GM19395 (cell line): ENCODE measurements around the gene LPCAT3.

Source experiments
- ATAC-seq: cut with Tn5 transposase; IDR thresholded peaks from one replicate; pipeline ENCODE4 v1.9.1; 2021; ENCODE audit warnings: mild to moderate bottlenecking, moderate library complexity; ENCODE audit not compliant: unreplicated experiment

Gene LPCAT3

GRCh38 chr12:7001921-7002591 is 16.2 kb downstream of the LPCAT3 start:
- no peak for ATAC-seq

GRCh38 chr12:6998715-6999451 is 19.4 kb downstream of the LPCAT3 start:
- ATAC-seq: no peak

DNA sequence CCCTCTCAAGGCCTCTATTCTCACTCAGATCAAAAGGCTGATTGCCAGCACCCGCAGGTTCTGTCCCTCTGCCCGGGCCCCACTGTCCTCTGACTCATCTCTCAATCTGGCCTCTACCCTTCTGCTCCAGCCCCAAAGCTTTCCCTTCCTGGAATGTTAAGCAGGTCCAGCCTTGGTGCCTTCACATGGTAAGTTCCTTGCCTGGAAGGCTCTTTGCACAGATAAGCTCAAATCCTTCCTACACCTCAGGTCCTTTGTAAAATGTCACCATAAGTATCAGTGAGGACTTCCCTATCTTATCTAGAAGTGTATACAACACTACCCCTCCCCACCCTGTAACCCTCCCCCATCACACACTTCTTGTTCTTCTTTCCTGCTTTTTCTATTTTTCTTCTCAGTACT is 22.2 kb downstream of the LPCAT3 start:
- ATAC-seq: no peak

DNA sequence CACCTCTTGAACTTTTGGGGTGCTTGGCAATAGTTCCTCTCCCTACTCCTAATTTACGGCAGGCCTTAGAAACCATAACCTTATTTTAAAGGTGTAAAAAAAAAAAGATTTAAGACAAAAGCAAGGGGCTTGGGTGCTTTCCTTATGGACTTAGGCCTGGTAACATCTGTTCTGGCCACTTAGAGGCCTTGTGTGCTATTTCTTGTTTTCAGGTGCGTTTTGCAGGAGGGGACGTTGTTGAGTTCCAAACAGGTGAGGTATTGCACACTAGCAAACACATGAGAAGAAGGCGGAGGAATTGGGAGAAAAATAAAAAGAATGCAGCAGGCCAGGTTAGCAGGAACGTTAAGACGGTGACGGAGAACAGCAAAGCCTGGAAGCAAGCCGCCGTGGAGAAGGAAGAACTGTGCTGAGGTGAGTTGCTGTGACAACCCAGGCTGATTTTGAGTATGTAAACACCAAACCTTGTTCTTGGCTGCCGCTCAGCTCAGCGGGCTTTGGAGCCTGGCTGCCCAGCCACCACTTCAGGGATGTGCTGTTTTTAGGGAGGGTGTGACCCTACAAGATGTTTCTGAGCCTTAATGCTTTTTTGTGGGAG is 30.2 kb downstream of the LPCAT3 start:
- no peak for ATAC-seq

GRCh38 chr12:6982532-6982931 is 35.7 kb downstream of the LPCAT3 start:
- ATAC-seq: no peak

- no peak for ATAC-seq
These were observed 36.9 kb downstream of the LPCAT3 start for GRCh38 chr12:6981152-6982052.

DNA sequence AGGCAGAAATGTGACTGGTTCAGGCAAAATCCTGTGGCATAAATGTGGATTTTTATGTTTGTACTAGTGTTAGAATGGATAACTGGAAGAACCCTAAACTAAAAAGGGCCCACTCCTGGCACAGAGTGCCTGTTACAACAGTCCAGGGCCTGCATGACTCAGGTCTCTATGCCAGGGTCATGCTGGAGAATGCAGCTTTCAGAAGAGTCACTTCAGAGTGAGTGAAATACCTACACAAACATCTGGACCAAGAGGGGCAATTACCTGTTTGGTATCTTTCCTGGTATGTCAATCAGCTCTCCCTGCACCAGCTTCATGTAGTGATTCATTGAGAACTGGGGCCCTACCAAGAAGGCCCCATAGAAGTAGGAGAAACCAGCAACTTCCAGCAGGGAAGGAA is 37.5 kb downstream of the LPCAT3 start:
- no peak for ATAC-seq

DNA sequence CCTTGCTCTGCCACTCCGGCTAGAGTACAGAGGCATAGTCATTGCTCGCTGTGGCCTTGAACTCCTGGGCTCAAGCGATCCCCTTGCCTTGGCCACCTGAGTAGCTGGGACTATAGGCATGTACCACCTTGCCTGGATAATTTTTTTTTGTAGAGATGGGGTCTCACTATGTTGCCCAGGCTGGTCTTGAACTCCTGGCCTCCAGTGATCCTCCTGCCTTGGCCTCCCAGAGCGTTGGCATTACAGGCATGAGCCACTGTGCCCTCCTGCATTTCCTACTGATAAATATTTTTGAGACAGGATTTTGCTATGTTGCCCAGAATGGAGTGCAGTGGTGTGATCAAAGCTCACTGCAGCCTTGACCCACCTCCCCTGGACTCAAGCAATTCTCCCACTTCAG is 38.2 kb downstream of the LPCAT3 start:
- no peak for ATAC-seq

DNA sequence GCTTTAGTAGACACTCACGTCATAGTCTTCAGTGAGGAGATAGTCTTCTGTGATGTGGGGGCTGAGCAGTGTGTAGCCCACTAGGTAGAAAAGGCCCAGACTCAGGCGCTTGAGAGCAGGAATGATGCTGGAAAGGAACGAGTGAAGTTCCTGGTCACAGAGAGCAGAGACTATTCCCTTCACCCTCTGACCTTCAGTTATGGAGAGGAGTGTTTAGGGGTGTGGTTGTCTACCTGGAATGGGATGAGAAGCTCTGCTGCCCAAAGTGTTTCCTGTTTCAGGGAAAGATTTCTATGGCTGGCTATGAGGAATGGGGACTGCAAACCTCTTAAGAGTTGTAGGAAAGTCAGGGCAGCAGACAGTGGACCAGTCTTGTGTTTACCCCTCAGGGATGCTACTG is 38.8 kb downstream of the LPCAT3 start:
- ATAC-seq: no peak

DNA sequence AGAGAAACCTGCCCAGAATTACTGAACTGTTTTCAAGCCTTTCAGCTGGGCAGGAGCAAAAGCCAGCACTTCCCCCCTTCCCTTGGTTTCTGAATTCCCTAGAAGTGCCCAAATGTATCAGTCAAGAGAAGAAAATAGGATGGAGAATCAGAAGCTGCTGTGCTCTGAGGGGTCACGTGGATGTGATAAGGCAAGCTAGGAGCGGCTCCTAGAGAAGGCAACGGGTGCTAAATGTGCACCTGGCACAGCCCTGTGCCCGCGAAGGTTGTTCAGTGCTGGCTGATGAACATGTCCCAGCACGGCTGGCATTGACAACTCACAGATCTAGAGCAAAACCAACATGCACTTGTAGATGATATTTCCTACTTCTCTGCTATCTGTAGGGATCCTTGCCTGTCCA is 39.3 kb downstream of the LPCAT3 start:
- no peak for ATAC-seq

GRCh38 chr12:6978611-6979011 is 39.7 kb downstream of the LPCAT3 start:
- ATAC-seq: no peak

DNA sequence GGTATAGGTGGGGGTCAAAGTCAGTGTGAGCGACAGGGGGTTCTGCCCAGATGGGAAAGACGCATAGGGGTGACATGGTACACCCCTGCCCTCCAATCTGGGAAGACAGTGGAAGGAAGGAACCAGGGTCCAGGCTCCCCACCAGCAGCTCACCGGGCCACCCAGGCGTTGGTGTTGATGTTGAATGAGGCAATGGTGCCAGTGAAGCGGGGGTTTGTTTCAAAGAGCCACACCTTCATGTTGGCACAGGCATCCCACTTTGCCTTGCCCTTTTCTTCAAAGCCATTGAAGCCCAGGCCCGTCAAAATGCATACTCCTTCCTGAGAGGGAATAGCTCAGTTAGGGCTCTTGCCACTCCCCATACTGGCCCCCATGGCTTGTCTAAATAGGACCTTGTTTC is 40.1 kb downstream of the LPCAT3 start:
- ATAC-seq: no peak

DNA sequence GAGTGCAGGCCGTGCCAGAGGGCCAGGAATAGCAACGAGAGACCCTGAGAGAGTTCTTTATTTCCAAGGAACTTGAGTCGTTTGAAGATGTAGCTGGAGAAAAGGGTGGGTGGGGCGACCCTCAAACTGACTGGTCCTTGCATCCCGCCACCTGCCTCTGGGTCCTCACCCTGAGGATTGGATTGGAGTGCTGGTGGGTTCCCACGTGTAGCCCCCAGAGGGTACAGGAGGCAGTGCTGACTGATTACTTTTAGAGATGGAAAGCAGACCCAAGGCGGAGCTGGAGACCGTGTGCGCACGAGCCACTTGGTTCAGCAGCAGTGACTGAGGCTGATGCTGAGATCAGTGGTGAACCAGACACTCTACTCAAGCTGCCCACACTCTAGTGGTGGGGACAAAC is 40.6 kb downstream of the LPCAT3 start:
- ATAC-seq: no peak

DNA sequence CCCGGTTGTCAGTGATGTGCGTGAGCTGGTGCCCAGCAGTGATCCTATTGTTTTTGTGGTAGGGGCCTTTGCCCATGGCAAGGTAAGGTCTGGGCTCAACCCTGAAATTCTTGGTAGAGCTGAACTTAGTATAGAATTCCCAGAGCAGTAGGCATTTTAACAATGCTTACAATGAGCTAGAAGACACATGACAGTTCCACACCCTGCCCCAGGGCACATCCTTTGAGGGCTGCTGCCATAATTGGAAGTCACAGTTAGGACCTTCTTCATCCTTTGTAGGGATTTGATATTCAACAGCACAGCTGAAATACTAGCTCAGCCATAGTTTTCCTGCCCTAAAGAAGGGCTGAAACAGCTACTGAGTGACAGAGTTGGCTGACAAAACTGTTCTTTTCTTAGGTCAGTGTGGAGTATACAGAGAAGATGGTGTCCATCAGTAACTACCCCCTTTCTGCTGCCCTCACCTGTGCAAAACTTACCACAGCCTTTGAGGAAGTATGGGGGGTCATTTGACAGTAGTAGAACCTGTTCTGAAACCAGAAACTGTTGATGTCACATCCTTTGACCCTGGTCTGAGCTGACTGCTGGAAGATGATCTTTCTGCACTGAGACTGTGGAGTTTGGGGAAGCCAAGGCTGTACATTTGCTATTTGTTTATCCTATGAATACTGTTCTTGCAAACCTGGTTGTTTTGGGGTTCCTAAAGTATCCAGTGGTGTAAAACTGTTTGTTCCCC is 42.8 kb downstream of the LPCAT3 start:
- ATAC-seq: no peak

- ATAC-seq: no peak
These were observed 44.1 kb downstream of the LPCAT3 start for GRCh38 chr12:6974180-6974579.

- no peak for ATAC-seq
These were observed 48.2 kb downstream of the LPCAT3 start for GRCh38 chr12:6970096-6970527.

GRCh38 chr12:6968426-6968825 is 49.9 kb downstream of the LPCAT3 start:
- no peak for ATAC-seq

- no peak for ATAC-seq
These were observed 50.6 kb downstream of the LPCAT3 start for GRCh38 chr12:6967651-6968100.

- no peak for ATAC-seq
These were observed 51.9 kb downstream of the LPCAT3 start for GRCh38 chr12:6966351-6966750.

- no peak for ATAC-seq
These were observed 52.6 kb downstream of the LPCAT3 start for GRCh38 chr12:6965714-6966113.
